MM.1S (cell line): ENCODE results near the gene FOXL1.

Experiments used
- DNase-seq: peaks from one replicate; pipeline ENCODE4 v3.0.0-alpha.2; 2015
- H2AFZ ChIP-seq: fragments of 300-600 bp; sonication (generic); 2 replicates; pipeline ENCODE4 v1.6.0; 2016; ENCODE audit warnings: antibody characterized with exemption, low read length
- H3F3A ChIP-seq: fragments of 300-600 bp; sonication (generic); 2 replicates; pipeline ENCODE4 v1.6.1; 2016; ENCODE audit warnings: mild to moderate bottlenecking, antibody characterized with exemption, low read length, moderate library complexity, mixed read lengths; ENCODE audit not compliant: insufficient read depth
- H3K27ac ChIP-seq: fragments of 300-600 bp; sonication (generic); 2 replicates; pipeline ENCODE4 v1.5.1; 2016; ENCODE audit warnings: mild to moderate bottlenecking, low read length
- H3K27me3 ChIP-seq: fragments of 300-600 bp; sonication (generic); replicated peaks from 2 replicates; pipeline ENCODE4 v1.6.0; 2016; ENCODE audit warnings: low read length; ENCODE audit not compliant: insufficient read depth
- H3K36me3 ChIP-seq: fragments of 300-600 bp; sonication (generic); replicated peaks from 2 replicates; pipeline ENCODE4 v1.6.1; 2016; ENCODE audit warnings: mild to moderate bottlenecking, low read length, mixed read lengths; ENCODE audit not compliant: insufficient read depth
- H3K4me1 ChIP-seq: fragments of 300-600 bp; sonication (generic); 2 replicates; pipeline ENCODE4 v1.6.1; 2016; ENCODE audit warnings: low read length, mixed read lengths
- H3K4me2 ChIP-seq: fragments of 300-600 bp; sonication (generic); 2 replicates; pipeline ENCODE4 v1.6.0; 2016; ENCODE audit warnings: low read depth, low read length
- H3K4me3 ChIP-seq: fragments of 300-600 bp; sonication (generic); 2 replicates; pipeline ENCODE4 v1.5.1; 2016; ENCODE audit warnings: low read length, mixed read lengths
- H3K79me2 ChIP-seq: fragments of 300-600 bp; sonication (generic); 2 replicates; pipeline ENCODE4 v1.6.1; 2016; ENCODE audit warnings: mixed run types, low read length, mixed read lengths
- H3K9ac ChIP-seq: fragments of 300-600 bp; sonication (generic); 2 replicates; pipeline ENCODE4 v1.6.1; 2016; ENCODE audit warnings: low read length, mixed read lengths
- H3K9me2 ChIP-seq: fragments of 300-600 bp; sonication (generic); replicated peaks from 2 replicates; pipeline ENCODE4 v1.6.1; 2016; ENCODE audit warnings: mild to moderate bottlenecking, low read length, mixed read lengths; ENCODE audit not compliant: insufficient read depth
- H3K9me3 ChIP-seq: fragments of 300-600 bp; sonication (generic); replicated peaks from 2 replicates; pipeline ENCODE4 v1.6.1; 2016; ENCODE audit warnings: mild to moderate bottlenecking, low read length, mixed read lengths; ENCODE audit not compliant: insufficient read depth
- H4K20me1 ChIP-seq: fragments of 300-600 bp; sonication (generic); 2 replicates; pipeline ENCODE4 v1.6.1; 2016; ENCODE audit warnings: mild to moderate bottlenecking, low read length, moderate library complexity, mixed read lengths; ENCODE audit not compliant: insufficient read depth
- EZH2 ChIP-seq: fragments of 300-600 bp; sonication (generic); optimal IDR thresholded peaks from 2 replicates; pipeline ENCODE3; 2017; ENCODE audit warnings: low read depth, mild to moderate bottlenecking, antibody characterized with exemption, low read length, mixed read lengths
- EZH2phosphoT487 ChIP-seq: fragments of 300-600 bp; sonication (generic); IDR thresholded peaks from 2 replicates; pipeline ENCODE4 v1.6.1; 2018; ENCODE audit warnings: antibody characterized with exemption, low read length
- TF ChIP-seq, protein P1 (sequence below): fragments of 300-600 bp; sonication (generic); IDR thresholded peaks from 2 replicates; pipeline ENCODE4 v1.5.1; 2016; ENCODE audit warnings: antibody characterized with exemption, low read length, mixed read lengths

FOXL1 gene

DNA sequence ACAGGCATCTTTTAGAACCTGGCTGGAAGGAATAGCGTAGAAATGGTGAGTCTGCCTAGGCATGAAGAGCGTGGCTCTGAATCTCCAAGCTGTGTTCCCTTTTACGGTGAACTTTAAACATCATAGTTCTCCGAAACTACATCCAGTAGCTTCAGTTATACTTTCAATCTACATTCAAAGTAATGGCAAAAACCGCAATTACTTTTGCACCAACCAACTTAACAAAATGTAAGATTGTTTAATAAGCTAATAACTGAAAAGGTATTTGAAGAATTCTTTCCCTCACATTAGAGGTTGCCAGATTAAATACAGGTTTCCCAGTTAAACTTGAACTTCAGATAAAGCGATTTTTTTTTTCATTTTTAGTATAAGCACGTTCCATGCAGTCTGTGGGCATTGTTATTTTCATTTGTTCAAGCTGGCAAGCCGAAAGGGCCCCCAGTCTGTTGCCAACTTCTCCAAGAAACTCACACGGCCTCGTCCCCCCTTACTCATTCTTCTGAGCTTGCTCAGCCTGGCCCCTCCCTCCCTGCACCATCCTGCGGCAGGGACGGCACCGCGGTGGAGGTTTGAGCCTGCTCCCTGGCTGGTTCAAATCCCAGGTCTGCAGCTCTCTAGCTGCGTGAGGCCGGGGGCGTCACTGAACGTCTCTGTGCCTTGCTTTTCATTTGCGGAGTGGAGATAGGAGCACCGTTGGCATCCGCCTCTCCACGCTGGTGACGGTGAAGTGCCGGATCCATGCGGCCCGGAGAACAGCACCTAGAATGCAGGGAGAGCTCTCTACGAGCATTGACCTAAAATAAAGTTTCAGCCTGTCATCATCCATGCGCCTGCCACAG is 19.8 kb upstream of the FOXL1 start:
- Histone ChIP-seq H3K79me2 (0 out of 2 replicates have a peak, but pooled peaks cover 6% of the 10 kb centered on the region), H3K9ac (no peak overlapping the region), H3K9me3 (no peaks in the 10 kb centered on the region), H2AFZ (no peak overlapping the region), H3K27ac (no peak overlapping the region), H3K4me3 (no peak overlapping the region), H3K9me2 (no peaks in the 10 kb centered on the region), H3F3A (no peaks in the 10 kb centered on the region), H3K36me3 (no peaks in the 10 kb centered on the region), H3K27me3 (peaks cover 51% of the 10 kb centered on the region), H3K4me2 (no peak overlapping the region), H4K20me1 (no peaks in the 10 kb centered on the region), H3K4me1 (no peaks in the 10 kb centered on the region)
- TF ChIP-seq EZH2 (no peak), EZH2phosphoT487 (no peak)
- TF ChIP-seq, protein P1, sequence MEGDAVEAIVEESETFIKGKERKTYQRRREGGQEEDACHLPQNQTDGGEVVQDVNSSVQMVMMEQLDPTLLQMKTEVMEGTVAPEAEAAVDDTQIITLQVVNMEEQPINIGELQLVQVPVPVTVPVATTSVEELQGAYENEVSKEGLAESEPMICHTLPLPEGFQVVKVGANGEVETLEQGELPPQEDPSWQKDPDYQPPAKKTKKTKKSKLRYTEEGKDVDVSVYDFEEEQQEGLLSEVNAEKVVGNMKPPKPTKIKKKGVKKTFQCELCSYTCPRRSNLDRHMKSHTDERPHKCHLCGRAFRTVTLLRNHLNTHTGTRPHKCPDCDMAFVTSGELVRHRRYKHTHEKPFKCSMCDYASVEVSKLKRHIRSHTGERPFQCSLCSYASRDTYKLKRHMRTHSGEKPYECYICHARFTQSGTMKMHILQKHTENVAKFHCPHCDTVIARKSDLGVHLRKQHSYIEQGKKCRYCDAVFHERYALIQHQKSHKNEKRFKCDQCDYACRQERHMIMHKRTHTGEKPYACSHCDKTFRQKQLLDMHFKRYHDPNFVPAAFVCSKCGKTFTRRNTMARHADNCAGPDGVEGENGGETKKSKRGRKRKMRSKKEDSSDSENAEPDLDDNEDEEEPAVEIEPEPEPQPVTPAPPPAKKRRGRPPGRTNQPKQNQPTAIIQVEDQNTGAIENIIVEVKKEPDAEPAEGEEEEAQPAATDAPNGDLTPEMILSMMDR, result no peak
- no peak for DNase-seq

DNA sequence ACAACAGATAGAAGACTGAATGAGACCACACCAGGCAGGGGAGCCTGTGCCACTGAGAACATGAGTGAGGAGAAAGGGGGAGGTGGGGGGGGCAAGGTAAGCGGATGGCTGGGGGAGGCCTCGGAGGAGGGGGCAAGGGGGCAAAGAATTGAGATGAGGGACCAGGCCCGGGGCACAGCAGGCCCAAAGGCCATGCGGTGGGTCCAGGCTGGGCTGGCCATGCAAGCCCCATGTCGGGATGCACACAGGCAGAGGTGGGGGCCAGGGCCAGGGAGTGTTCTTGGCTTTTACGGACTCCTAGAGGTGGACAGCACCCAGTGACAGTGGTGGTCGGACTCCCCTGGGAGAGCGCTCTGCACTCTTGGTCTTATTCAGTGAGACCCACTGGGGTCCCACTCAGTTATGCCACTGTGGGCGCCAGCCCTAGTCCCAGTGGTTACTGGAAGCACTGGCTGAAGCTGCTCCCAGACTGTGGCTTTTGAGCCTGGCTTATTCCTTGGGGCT is 18.5 kb upstream of the FOXL1 start:
- Histone ChIP-seq H3K9me3 (no peaks in the 10 kb centered on the region), H3K27ac (no peak overlapping the region), H3K4me3 (no peak overlapping the region), H3K36me3 (no peaks in the 10 kb centered on the region), H3K4me1 (no peaks in the 10 kb centered on the region), H3K27me3 (peaks cover 61% of the 10 kb centered on the region), H3K4me2 (no peak overlapping the region), H3K9ac (no peak overlapping the region), H3K9me2 (no peaks in the 10 kb centered on the region), H2AFZ (no peak overlapping the region), H3K79me2 (0 out of 2 replicates have a peak, but pooled peaks cover under 1% of the 10 kb centered on the region), H3F3A (no peaks in the 10 kb centered on the region), H4K20me1 (no peaks in the 10 kb centered on the region)
- DNase-seq, result no peak
- no peak for TF ChIP-seq EZH2phosphoT487
- TF ChIP-seq, protein P1, result no peak
- TF ChIP-seq EZH2, result no peak

DNA sequence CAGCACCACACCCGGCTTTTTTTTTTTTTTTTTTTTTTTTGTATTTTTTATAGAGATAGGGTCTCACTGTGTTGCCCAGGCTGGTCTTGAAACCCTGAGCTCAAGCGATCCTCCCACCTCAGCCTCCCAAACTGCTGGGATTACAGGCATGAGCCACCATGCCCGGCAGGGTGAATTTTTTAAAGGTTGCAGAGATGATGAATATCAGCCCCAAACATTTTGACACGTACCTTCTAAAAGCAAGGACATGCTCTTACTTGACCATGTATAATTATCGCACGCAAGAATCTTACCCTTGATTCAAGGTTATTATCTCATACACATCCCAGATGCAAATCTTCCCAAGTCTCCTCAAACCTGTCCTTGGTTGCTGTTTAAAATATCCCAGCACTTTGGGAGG is 16.0 kb upstream of the FOXL1 start:
- TF ChIP-seq, protein P1, result no peak
- TF ChIP-seq EZH2, result no peak
- TF ChIP-seq EZH2phosphoT487, result no peak
- no peak overlapping the region for H3K4me2 ChIP-seq
- no peak overlapping the region for H3K4me3 ChIP-seq
- no peak for DNase-seq
- H2AFZ ChIP-seq, result no peak overlapping the region
- H3K79me2 ChIP-seq, result no peaks in the 10 kb centered on the region
- no peak overlapping the region for H3K27ac ChIP-seq
- H3K9me2 ChIP-seq, result no peaks in the 10 kb centered on the region
- no peaks in the 10 kb centered on the region for H3K9me3 ChIP-seq
- no peaks in the 10 kb centered on the region for H4K20me1 ChIP-seq
- H3K36me3 ChIP-seq, result no peaks in the 10 kb centered on the region
- peaks cover 77% of the 10 kb centered on the region for H3K27me3 ChIP-seq
- no peak overlapping the region for H3K9ac ChIP-seq
- no peaks in the 10 kb centered on the region for H3F3A ChIP-seq
- no peaks in the 10 kb centered on the region for H3K4me1 ChIP-seq
